ENCODE measurements around the gene NPW.

DNA sequence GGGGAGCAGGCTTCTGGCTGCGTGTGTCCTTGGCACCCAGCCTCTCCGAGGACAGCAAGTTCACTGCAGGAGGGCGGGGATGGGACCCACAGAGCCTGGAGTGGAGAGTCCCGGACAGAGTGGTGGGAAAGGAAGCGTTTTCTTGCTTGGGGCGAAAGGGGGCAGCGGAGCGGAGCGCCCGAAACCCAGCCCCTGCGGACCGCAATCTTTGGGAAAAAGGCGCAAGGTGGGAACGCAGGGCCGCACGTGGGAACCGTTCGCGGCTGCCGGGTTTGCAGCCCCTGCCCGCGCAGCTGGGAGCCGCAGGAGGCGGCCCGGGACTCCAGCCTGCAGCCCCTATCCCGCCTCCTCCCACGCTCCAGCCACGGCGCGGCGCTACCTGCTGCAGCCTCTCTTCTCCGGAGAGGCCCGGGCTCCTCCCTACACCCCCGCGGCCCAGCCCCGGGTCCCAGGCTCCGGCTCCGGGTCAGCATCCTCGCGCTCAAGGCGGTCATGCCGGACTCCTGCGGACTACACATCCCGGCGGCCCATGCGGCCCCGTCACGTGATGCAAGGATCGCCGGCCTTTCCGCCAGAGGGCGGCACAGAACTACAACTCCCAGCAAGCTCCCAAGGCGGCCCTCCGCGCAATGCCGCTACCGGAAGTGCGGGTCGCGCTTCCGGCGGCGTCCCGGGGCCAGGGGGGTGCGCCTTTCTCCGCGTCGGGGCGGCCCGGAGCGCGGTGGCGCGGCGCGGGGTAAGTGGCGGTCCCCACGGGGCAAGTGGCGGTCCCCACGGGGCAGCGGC lies 27.9 kb downstream of the NPW start, which contains the start of the genes NTHL1 and TSC2:
- no peak for TF ChIP-seq POU6F1 (CRISPR knock-in tag; IDR thresholded peaks at IDR 0.05; ENCODE audit: borderline replicate concordance, low read depth)
- TF ChIP-seq ZFP30 (CRISPR knock-in tag; IDR thresholded peaks at IDR 0.05) = no peak
- TF ChIP-seq ESRRG (CRISPR knock-in tag; IDR thresholded peaks at IDR 0.05) = no peak
- no peak for TF ChIP-seq TCF4 (CRISPR knock-in tag; IDR thresholded peaks at IDR 0.05; ENCODE audit: borderline replicate concordance)
- TF ChIP-seq ARNTL (CRISPR knock-in tag; IDR thresholded peaks at IDR 0.05; ENCODE audit: borderline replicate concordance, low read depth) = no peak
